Effector memory CD4-positive, alpha-beta T cell (primary cell): ENCODE results near the gene USP5.

Experiments
- DNase-seq, 3 donors: peaks; one replicate each; pipeline ENCODE4 v3.0.0-alpha.2; 2020
- H3K27ac ChIP-seq: 2 replicates; pipeline ENCODE4 v1.7.0; 2013; ENCODE audit warnings: mild to moderate bottlenecking, low read length, moderate library complexity; ENCODE audit not compliant: insufficient read depth, poor library complexity, severe bottlenecking
- H3K27me3 ChIP-seq: replicated peaks from 2 replicates; pipeline ENCODE4 v1.7.0; 2013; ENCODE audit warnings: mild to moderate bottlenecking, low read length; ENCODE audit not compliant: insufficient read depth, control insufficient read depth, poor library complexity, severe bottlenecking
- H3K36me3 ChIP-seq: 2 replicates; pipeline ENCODE4 v1.7.0; 2013; ENCODE audit warnings: mild to moderate bottlenecking, low read length, moderate library complexity; ENCODE audit not compliant: control insufficient read depth, insufficient read depth
- H3K4me1 ChIP-seq: 2 replicates; pipeline ENCODE4 v1.7.0; 2013; ENCODE audit warnings: low read length, mild to moderate bottlenecking; ENCODE audit not compliant: control insufficient read depth, insufficient read depth, poor library complexity, severe bottlenecking
- H3K4me3 ChIP-seq: 2 replicates; pipeline ENCODE4 v1.7.0; 2013; ENCODE audit warnings: low read length, low read depth, mild to moderate bottlenecking; ENCODE audit not compliant: insufficient read depth, poor library complexity, severe bottlenecking
- H3K9me3 ChIP-seq: 2 replicates; pipeline ENCODE4 v1.7.0; 2013; ENCODE audit warnings: mild to moderate bottlenecking, low read length, moderate library complexity; ENCODE audit not compliant: control insufficient read depth

USP5 gene

DNA sequence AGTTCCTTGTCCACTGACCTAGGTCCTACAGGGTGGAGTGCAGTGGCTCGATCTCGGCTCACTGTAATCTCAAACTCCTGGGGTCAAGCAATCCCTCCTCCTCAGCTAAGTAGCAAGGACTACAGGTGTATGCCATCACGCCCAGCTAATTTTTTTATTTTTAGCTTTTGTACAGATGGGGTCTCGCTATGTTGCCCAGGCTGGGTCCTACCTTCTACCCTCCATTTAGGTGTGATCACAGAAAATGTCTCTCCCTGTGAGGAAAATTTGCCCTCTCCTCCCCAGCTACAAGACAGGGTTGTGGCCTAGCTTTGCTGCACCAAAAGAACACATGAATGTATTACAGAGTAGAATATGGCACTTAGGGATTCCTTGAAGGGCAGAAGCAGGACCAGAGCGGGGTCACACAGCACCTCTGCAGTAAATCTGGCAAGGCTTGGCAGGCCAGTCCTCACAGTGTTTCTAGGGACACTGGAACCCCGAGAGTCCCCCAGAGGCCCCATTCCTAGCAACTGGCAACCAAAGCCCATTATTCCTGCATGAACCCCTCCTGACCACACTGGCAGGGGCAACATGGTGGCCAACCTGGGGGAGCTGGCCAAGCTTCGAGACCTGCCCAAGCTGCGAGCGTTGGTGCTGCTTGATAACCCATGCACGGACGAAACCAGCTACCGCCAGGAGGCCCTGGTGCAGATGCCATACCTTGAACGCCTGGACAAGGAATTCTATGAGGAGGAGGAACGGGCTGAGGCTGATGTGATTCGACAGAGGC, 60.4 kb downstream of the USP5 start:
- Histone ChIP-seq H3K27ac (no peak overlapping the region), H3K4me1 (peaks cover 18% of the 10 kb centered on the region), H3K9me3 (no peaks in the 10 kb centered on the region), H3K36me3 (peaks cover 9% of the 10 kb centered on the region), H3K27me3 (no peaks in the 10 kb centered on the region), H3K4me3 (no peak overlapping the region)
- no peak for DNase-seq

DNA sequence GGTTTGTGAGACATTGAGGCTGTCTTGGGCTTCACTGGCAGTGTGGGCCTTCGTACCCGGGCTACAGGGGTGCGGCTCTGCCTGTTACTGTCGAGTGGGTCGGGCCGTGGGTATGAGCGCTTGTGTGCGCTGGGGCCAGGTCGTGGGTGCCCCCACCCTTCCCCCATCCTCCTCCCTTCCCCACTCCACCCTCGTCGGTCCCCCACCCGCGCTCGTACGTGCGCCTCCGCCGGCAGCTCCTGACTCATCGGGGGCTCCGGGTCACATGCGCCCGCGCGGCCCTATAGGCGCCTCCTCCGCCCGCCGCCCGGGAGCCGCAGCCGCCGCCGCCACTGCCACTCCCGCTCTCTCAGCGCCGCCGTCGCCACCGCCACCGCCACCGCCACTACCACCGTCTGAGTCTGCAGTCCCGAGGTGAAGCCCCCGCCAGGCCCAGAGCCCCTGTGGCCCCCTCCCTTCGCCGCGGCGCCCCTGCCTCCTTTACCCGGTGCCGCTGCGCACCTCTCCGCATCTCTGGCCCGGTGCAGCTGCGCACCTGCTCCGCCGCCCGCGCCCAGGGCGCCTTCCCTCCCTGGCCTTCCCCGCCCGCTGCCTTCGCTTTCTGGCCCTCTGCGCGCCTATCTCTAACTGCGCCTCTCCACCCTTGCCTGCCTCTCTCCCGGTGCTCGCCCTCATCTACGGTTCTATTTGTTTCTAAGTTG, 62.4 kb downstream of the USP5 start, which contains the start of gene ENO2:
TSS of gene ENO2 (plus strand) at position 335 of the 701 bp plus-strand sequence. CDS start 1,253 bp downstream, outside the sequence.
- Histone ChIP-seq H3K36me3 (peaks cover 12% of the 10 kb centered on the region), H3K9me3 (no peaks in the 10 kb centered on the region), H3K27ac (peak within 1 kb of the TSS; percentile 89), H3K4me3 (peak within 1 kb of the TSS; percentile 56), H3K27me3 (no peaks in the 10 kb centered on the region), H3K4me1 (peaks cover 18% of the 10 kb centered on the region)
- peak; percentile 76 to 88 (median 83) for DNase-seq

- DNase-seq, result no peak
Observed at GRCh38 chr12:6914947-6915788, 63.2 kb downstream of the USP5 start.

GRCh38 chr12:6915789-6916285, 63.9 kb downstream of the USP5 start:
- H3K36me3 ChIP-seq, result peaks cover 13% of the 10 kb centered on the region
- H3K4me1 ChIP-seq, result peaks cover 18% of the 10 kb centered on the region
- no peaks in the 10 kb centered on the region for H3K9me3 ChIP-seq
- no peak for DNase-seq
- H3K4me3 ChIP-seq, result no peak overlapping the region
- H3K27me3 ChIP-seq, result no peaks in the 10 kb centered on the region
- peak overlapping the region; percentile 89 for H3K27ac ChIP-seq

More at GRCh38 chr12:6914947-6915788, 63.2 kb downstream of the USP5 start:
- peaks cover 12% of the 10 kb centered on the region for H3K36me3 ChIP-seq
- no peaks in the 10 kb centered on the region for H3K27me3 ChIP-seq
- H3K27ac ChIP-seq, result peak overlapping the region; percentile 89
- no peaks in the 10 kb centered on the region for H3K9me3 ChIP-seq
- peaks cover 18% of the 10 kb centered on the region for H3K4me1 ChIP-seq
- H3K4me3 ChIP-seq, result peak overlapping the region; percentile 56
